K562 (cell line): ENCODE data around the gene SMC1A.

Source experiments
- CBFB ChIP-seq: sonication (generic); formaldehyde crosslinking; IDR thresholded peaks from 2 replicates; pipeline ENCODE4 v1.4.0; 2020; ENCODE audit warnings: mild to moderate bottlenecking, missing genetic modification reagents
- EP400 ChIP-seq: fragments of 450-650 bp; IDR thresholded peaks from 2 replicates; pipeline ENCODE4 v1.6.1; 2017; ENCODE audit warnings: antibody characterized with exemption, mild to moderate bottlenecking, moderate library complexity
- ETV6 ChIP-seq, 3 experiments: fragments of 150-350 bp in 1 of 3; sonication (generic) in 1 of 3; formaldehyde crosslinking in 1 of 3; IDR thresholded peaks; 2 replicates each; pipeline versions ENCODE4 v1.6.1 to v1.8.0; 2014 to 2022; ENCODE audit warnings: borderline replicate concordance in 2 of 3, low read depth in 2 of 3, antibody characterized with exemption in 1 of 3, low read length in 1 of 3, mild to moderate bottlenecking in 1 of 3, missing genetic modification reagents in 1 of 3
- FOS ChIP-seq: IDR thresholded peaks from 3 replicates; pipeline ENCODE4 v1.6.1; 2011; ENCODE audit not compliant: insufficient read length; ENCODE audit errors: extremely low read depth
- HSF4 ChIP-seq: fragments of 250-450 bp; sonication (Bioruptor Pico); IDR thresholded peaks from 2 replicates; pipeline ENCODE4 v2.1.2; 2022; ENCODE audit warnings: mild to moderate bottlenecking, moderate library complexity, borderline replicate concordance
- MEF2A ChIP-seq: IDR thresholded peaks from 2 replicates; pipeline ENCODE4 v1.6.1; 2011; ENCODE audit warnings: low read depth, mild to moderate bottlenecking, low read length, moderate library complexity; ENCODE audit not compliant: control insufficient read depth
- NBN ChIP-seq: fragments of 450-650 bp; IDR thresholded peaks from 2 replicates; pipeline ENCODE4 v1.6.1; 2016; ENCODE audit warnings: low read depth, mild to moderate bottlenecking
- NRF1 ChIP-seq, 2 experiments: fragments of 450-650 bp; IDR thresholded peaks in 1 of 2; conservative IDR thresholded peaks in 1 of 2; 2 replicates each; pipeline ENCODE4 v1.6.1; 2014; ENCODE audit warnings: mild to moderate bottlenecking in 2 of 2
- RNF2 ChIP-seq: sonication (generic); IDR thresholded peaks from 2 replicates; pipeline ENCODE4 v1.6.1; 2016
- SREBF1 ChIP-seq: fragments of 150-350 bp; IDR thresholded peaks from 2 replicates; pipeline ENCODE4 v1.6.1; 2014; ENCODE audit warnings: antibody characterized with exemption, low read depth, low read length, borderline replicate concordance
- ZNF507 ChIP-seq: conservative IDR thresholded peaks from 2 replicates; pipeline ENCODE4 v1.6.1; 2017; ENCODE audit warnings: missing genetic modification characterization, missing compliant biosample characterization
- TF ChIP-seq, protein P1 (sequence below): fragments of 450-650 bp; IDR thresholded peaks from 2 replicates; pipeline ENCODE4 v1.7.1; 2018; ENCODE audit warnings: mild to moderate bottlenecking, low read depth; ENCODE audit not compliant: partially characterized antibody
- TF ChIP-seq, protein P2 (sequence below), 3 experiments: IDR thresholded peaks in 2 of 3; conservative IDR thresholded peaks in 1 of 3; 2 replicates each; pipeline ENCODE4 v1.5.1; 2011 to 2012; ENCODE audit warnings: low read length in 3 of 3, mild to moderate bottlenecking in 3 of 3, control low read depth in 2 of 3, improper control_type of control experiment in 1 of 3, inconsistent platforms in 1 of 3, low read depth in 1 of 3, mixed read lengths in 1 of 3, moderate library complexity in 1 of 3; ENCODE audit not compliant: insufficient read depth in 2 of 3

DNA sequence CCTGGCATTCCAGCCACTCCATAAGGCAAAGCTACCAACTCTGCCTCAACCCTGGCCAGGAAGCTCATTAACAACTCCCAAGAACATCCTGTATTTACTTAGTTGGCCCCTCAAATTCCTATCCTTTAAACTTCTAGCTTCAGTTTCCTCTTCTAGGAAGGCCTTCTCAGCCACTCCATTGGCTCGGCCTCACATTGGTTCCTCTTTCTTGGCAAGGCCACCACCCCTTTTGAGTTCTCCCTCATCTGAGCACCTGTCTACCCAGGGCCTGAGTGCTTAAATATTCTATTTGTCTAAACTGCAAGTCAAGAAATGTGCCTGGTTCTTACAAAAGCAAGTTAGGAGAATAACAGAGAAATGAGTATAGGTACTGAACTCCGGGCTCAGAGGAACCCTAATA, 10.0 kb downstream of the SMC1A start:
- TF ChIP-seq, protein P1, sequence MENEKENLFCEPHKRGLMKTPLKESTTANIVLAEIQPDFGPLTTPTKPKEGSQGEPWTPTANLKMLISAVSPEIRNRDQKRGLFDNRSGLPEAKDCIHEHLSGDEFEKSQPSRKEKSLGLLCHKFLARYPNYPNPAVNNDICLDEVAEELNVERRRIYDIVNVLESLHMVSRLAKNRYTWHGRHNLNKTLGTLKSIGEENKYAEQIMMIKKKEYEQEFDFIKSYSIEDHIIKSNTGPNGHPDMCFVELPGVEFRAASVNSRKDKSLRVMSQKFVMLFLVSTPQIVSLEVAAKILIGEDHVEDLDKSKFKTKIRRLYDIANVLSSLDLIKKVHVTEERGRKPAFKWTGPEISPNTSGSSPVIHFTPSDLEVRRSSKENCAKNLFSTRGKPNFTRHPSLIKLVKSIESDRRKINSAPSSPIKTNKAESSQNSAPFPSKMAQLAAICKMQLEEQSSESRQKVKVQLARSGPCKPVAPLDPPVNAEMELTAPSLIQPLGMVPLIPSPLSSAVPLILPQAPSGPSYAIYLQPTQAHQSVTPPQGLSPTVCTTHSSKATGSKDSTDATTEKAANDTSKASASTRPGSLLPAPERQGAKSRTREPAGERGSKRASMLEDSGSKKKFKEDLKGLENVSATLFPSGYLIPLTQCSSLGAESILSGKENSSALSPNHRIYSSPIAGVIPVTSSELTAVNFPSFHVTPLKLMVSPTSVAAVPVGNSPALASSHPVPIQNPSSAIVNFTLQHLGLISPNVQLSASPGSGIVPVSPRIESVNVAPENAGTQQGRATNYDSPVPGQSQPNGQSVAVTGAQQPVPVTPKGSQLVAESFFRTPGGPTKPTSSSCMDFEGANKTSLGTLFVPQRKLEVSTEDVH: no peak
- no peak for TF ChIP-seq RNF2
- TF ChIP-seq, protein P2, sequence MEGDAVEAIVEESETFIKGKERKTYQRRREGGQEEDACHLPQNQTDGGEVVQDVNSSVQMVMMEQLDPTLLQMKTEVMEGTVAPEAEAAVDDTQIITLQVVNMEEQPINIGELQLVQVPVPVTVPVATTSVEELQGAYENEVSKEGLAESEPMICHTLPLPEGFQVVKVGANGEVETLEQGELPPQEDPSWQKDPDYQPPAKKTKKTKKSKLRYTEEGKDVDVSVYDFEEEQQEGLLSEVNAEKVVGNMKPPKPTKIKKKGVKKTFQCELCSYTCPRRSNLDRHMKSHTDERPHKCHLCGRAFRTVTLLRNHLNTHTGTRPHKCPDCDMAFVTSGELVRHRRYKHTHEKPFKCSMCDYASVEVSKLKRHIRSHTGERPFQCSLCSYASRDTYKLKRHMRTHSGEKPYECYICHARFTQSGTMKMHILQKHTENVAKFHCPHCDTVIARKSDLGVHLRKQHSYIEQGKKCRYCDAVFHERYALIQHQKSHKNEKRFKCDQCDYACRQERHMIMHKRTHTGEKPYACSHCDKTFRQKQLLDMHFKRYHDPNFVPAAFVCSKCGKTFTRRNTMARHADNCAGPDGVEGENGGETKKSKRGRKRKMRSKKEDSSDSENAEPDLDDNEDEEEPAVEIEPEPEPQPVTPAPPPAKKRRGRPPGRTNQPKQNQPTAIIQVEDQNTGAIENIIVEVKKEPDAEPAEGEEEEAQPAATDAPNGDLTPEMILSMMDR (IDR thresholded peaks at IDR 0.05 in 2 of 3, conservative IDR thresholded peaks at IDR 0.05 in 1 of 3; ENCODE audit: insufficient read depth in 2 of 3, low read depth in 1 of 3, low read length in 3 of 3): no peak
- TF ChIP-seq HSF4: no peak
- TF ChIP-seq NBN: no peak
- TF ChIP-seq ETV6 (IDR thresholded peaks at IDR 0.05; ENCODE audit: borderline replicate concordance in 1 of 2, low read depth in 2 of 2, low read length in 1 of 2): no peak
- no peak for TF ChIP-seq ETV6 (CRISPR knock-in tag; IDR thresholded peaks at IDR 0.05; ENCODE audit: borderline replicate concordance)
- no peak for TF ChIP-seq ZNF507 (tag)
- no peak for TF ChIP-seq FOS
- TF ChIP-seq EP400: no peak
- no peak for TF ChIP-seq CBFB (CRISPR knock-in tag)
- no peak for TF ChIP-seq MEF2A
- TF ChIP-seq SREBF1: no peak
- TF ChIP-seq NRF1 (conservative IDR thresholded peaks at IDR 0.05 in 1 of 2, IDR thresholded peaks at IDR 0.05 in 1 of 2): no peak
